IPS-15b (cell line): ENCODE results near the gene HOXD8.

Experiments used
- H3K27me3 ChIP-seq: one replicate; pipeline ENCODE4 v1.6.1; 2013; ENCODE audit warnings: low read length; ENCODE audit not compliant: control insufficient read depth, insufficient read depth
- H3K36me3 ChIP-seq: one replicate; pipeline ENCODE4 v1.6.1; 2013; ENCODE audit warnings: low read length; ENCODE audit not compliant: control insufficient read depth, insufficient read depth
- H3K4me1 ChIP-seq: one replicate; pipeline ENCODE4 v1.6.1; 2013; ENCODE audit warnings: mild to moderate bottlenecking, low read length; ENCODE audit not compliant: control insufficient read depth, insufficient read depth
- H3K4me3 ChIP-seq: one replicate; pipeline ENCODE4 v1.5.1; 2013; ENCODE audit warnings: low read depth, low read length
- H3K9ac ChIP-seq: one replicate; pipeline ENCODE4 v1.6.1; 2013; ENCODE audit warnings: low read depth, mild to moderate bottlenecking, low read length
- H3K9me3 ChIP-seq: one replicate; pipeline ENCODE4 v1.6.1; 2013; ENCODE audit warnings: mild to moderate bottlenecking, low read length; ENCODE audit not compliant: control insufficient read depth, insufficient read depth

The HOXD8 gene

DNA sequence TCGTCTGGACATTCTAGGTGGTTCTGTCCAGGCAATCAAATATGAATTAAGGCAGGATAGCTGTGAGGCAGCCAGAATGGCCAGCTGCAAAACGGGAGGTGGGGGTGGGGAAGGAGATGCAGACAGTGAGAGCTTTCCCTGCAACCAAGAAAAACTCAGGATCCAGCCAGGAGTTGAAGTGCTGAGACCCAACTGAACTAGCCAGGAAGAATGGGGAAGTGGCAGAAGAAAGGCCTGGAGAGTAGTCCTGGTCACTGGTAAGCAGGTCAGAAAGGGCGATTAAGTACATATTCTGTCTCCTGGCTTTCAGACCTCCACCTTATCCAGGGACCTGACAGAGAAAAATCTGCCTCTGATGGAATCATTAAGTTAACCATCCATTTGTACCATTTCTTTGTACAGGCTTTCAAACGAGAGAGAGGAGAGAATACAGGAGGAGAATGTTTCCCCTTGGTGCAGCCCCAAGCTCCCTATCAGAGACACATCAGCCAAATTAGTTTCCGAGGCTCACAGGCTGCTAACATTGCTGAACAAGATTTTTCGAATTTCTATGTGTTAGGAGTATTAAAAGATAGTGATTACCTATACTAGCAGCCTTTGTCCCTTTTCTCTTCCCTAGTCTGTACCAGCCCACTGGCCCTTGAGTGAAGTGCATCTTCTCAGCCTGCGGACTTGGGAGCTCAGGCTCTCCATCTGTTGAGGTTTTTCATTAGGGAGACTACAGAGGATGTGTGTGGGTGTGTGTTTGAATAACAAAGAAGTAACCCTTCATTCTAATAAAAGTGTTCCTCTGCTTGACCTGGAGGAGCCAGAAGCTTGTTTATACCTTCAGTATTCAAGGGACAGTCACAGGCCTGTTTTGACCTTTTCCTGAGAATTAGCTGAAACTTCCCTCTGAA, 46.5 kb downstream of the HOXD8 start:
- Histone ChIP-seq H3K27me3 (peaks cover 99% of the 10 kb centered on the region), H3K9me3 (no peaks in the 10 kb centered on the region), H3K9ac (no peak overlapping the region), H3K36me3 (no peaks in the 10 kb centered on the region), H3K4me1 (peaks cover 26% of the 10 kb centered on the region), H3K4me3 (peak overlapping the region; percentile 24)

DNA sequence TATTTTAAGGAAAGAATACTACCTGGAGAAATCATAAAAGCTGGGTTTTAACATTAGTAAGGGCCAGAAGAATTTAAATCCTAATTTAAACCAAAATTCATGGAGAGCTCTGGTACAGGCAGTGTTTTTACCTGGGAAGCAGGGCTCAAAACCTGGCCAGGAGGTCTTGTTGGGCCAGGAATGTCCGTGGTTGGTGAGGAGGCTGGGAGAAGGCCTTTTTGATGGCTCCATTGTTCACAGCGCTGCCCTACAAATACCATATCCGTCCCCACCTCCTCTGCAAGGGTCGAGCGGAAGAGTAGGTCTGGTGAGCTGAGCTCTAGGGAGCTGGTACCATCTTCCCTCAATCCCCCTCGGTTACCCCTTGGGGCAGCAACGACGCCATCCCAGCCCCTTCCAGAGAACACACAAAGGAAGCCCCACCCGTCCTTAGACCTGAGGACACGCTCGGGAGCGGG, 48.1 kb downstream of the HOXD8 start:
- Histone ChIP-seq H3K4me3 (peak overlapping the region; percentile 57), H3K9me3 (no peaks in the 10 kb centered on the region), H3K4me1 (peaks cover 24% of the 10 kb centered on the region), H3K27me3 (peaks cover 99% of the 10 kb centered on the region), H3K9ac (no peak overlapping the region), H3K36me3 (no peaks in the 10 kb centered on the region)

DNA sequence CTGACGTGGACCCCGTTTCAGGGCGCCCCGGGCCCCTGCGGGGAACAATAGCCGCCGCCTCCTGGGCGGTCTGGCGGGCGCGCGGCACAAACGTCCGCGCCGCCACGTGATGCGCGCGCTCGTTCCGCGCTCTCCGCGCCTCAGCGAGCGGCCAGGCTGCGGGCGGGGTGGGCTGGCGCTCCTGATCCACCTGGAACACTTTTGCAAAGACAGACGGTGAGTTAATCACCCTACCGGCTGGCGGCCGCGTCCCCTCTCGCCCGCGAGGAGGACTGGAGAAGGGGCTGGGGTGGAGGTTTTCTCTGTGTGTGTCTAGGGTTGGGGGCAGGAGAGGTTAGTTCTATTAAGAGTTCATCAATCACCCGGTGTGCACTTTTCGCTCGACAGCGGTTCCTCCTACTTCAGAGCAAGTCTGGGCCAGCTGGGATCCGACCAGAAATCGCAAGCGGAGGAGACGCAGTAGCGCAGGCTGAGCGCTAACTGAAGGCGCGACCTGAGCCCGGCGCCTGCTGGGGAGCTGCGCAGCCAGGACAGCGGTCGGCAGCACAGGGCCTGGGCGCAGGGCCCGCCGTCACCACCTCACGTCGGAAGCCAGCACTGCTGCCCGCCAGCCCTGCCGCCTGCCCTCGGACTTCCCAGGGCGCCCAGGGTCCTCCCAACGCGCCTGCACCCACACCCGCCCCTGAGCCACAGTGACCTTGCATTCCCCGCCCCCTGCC, 48.7 kb downstream of the HOXD8 start:
- Histone ChIP-seq H3K4me3 (peak overlapping the region; percentile 57), H3K4me1 (peaks cover 24% of the 10 kb centered on the region), H3K27me3 (peaks cover 99% of the 10 kb centered on the region), H3K9ac (no peak overlapping the region), H3K9me3 (no peaks in the 10 kb centered on the region), H3K36me3 (no peaks in the 10 kb centered on the region)

DNA sequence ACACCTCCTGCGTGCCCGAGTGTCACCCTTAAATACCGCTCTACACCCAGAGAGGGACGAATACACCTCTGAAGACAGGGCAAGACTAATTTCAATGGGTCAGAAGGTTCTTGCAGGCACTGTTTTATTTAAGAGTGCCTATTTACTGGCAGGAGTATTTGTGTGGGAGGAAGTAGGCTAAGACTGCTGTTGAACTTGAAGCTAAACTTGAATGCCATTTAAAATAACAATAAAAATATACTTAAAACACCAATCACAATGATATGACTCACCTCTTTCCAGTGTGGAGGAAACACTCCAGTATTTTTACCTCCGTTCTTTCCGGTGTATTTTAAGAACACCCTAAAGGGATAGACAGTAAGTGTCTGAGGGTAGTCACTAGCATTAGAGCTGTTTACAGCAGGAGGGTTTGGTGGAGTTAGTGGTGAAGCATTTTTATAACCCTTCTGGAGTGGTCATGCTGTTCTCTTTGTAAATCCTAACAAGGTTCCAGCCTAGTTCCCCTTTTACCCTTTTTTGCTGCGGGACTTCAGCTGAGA, 49.3 kb downstream of the HOXD8 start:
- Histone ChIP-seq H3K27me3 (peaks cover 99% of the 10 kb centered on the region), H3K4me3 (peak overlapping the region; percentile 5), H3K36me3 (no peaks in the 10 kb centered on the region), H3K9ac (no peak overlapping the region), H3K4me1 (peaks cover 24% of the 10 kb centered on the region), H3K9me3 (no peaks in the 10 kb centered on the region)

DNA sequence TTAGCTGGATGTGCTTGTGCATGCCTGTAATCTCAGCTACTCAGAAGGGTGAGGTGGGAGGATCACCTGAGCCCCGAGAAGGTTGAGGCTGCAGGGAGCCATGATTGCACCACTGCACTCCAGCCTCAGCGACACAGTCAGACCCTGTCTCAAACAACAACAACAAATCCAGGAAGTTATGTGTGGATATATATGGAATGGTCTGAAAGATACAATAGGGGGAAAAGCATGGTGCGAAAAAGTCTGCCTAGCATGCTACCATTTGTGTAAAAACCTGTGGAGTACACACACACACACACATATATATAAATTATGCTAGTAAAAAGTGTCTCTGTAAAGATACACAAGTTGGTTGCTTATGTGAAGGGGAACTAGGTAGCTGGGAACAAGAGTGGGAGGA, 52.0 kb downstream of the HOXD8 start:
- Histone ChIP-seq H3K4me3 (no peak overlapping the region), H3K36me3 (no peaks in the 10 kb centered on the region), H3K27me3 (peaks cover 99% of the 10 kb centered on the region), H3K4me1 (peaks cover 9% of the 10 kb centered on the region), H3K9ac (no peak overlapping the region), H3K9me3 (no peaks in the 10 kb centered on the region)
